GM13977 (cell line): Measurements from ENCODE around the gene DHRS12.

Source experiments
- DNase-seq: peaks from one replicate; pipeline ENCODE4 v3.0.0; 2012; ENCODE audit warnings: low spot score
- CTCF ChIP-seq: IDR thresholded peaks from 2 replicates; pipeline ENCODE4 v1.5.1; 2012; ENCODE audit warnings: mild to moderate bottlenecking, control low read depth; ENCODE audit not compliant: insufficient read depth; ENCODE audit errors: extremely low read depth, missing control alignments
- in situ Hi-C: fragments of 300-500 bp; cut with MboI; formaldehyde crosslinking; loops from one replicate; pipeline ENCODE4 v1.12.0; 2022; ENCODE audit warnings: low sequenced_read_pairs, low pct_unique_long_range_greater_than_20kb, mixed read lengths, inconsistent platforms; ENCODE audit not compliant: unreplicated experiment

DHRS12 gene

GRCh38 chr13:51767100-51767499 lies 36.9 kb downstream of the DHRS12 start:
- in situ Hi-C loops, result no loop called here
- DNase-seq, result no peak
- peak; percentile 12 for TF ChIP-seq CTCF

- in situ Hi-C loops, result no loop called here
- no peak for DNase-seq
- no peak for TF ChIP-seq CTCF
Observed at GRCh38 chr13:51765142-51765515, 38.8 kb downstream of the DHRS12 start.

GRCh38 chr13:51764184-51765141 lies 39.5 kb downstream of the DHRS12 start:
- no peak for TF ChIP-seq CTCF
- peak; percentile 77 for DNase-seq
- in situ Hi-C loops, result no loop called here

GRCh38 chr13:51763486-51763885 lies 40.5 kb downstream of the DHRS12 start:
- in situ Hi-C loops, result no loop called here
- no peak for DNase-seq
- no peak for TF ChIP-seq CTCF

- TF ChIP-seq CTCF, result no peak
- no peak for DNase-seq
- in situ Hi-C loops, result no loop called here
Observed at GRCh38 chr13:51761643-51762350, 42.2 kb downstream of the DHRS12 start.

- DNase-seq, result no peak
- TF ChIP-seq CTCF, result no peak
- in situ Hi-C loops, result no loop called here
Observed at GRCh38 chr13:51760592-51760991, 43.4 kb downstream of the DHRS12 start.
